ENCODE data around the gene MRGPRX2.

GRCh38 chr11:19107125-19107524 lies 46.6 kb upstream of the MRGPRX2 start:
- TF ChIP-seq, protein P1, sequence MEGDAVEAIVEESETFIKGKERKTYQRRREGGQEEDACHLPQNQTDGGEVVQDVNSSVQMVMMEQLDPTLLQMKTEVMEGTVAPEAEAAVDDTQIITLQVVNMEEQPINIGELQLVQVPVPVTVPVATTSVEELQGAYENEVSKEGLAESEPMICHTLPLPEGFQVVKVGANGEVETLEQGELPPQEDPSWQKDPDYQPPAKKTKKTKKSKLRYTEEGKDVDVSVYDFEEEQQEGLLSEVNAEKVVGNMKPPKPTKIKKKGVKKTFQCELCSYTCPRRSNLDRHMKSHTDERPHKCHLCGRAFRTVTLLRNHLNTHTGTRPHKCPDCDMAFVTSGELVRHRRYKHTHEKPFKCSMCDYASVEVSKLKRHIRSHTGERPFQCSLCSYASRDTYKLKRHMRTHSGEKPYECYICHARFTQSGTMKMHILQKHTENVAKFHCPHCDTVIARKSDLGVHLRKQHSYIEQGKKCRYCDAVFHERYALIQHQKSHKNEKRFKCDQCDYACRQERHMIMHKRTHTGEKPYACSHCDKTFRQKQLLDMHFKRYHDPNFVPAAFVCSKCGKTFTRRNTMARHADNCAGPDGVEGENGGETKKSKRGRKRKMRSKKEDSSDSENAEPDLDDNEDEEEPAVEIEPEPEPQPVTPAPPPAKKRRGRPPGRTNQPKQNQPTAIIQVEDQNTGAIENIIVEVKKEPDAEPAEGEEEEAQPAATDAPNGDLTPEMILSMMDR (IDR thresholded peaks at IDR 0.05; ENCODE audit: low read depth, low read length): no peak
- no peak for TF ChIP-seq EZH2phosphoT487 (IDR thresholded peaks at IDR 0.05; ENCODE audit: low read depth)

Data from OCI-LY3 (cell line).